H9 (cell line): ENCODE data around the gene TMTC2. TPM values are rescaled to one million over a fixed set of nuclear protein-coding genes. Genes with fewer than 3 reads are reported as not detected.

Experiments
- DNase-seq: peaks from one replicate; pipeline ENCODE4 v3.0.0-alpha.2; 2017
- H2AFZ ChIP-seq: one replicate; pipeline ENCODE4 v1.6.1; 2013; ENCODE audit warnings: mild to moderate bottlenecking, low read length, control low read depth, moderate library complexity
- H2AK5ac ChIP-seq: 2 replicates; pipeline ENCODE4 v1.6.1; 2013; ENCODE audit warnings: low read length, control low read depth, mixed read lengths; ENCODE audit not compliant: insufficient read length
- H2BK120ac ChIP-seq: one replicate; pipeline ENCODE4 v1.6.1; 2013; ENCODE audit warnings: low read depth, mild to moderate bottlenecking, low read length, control low read depth, inconsistent platforms; ENCODE audit not compliant: poor library complexity, severe bottlenecking
- H2BK12ac ChIP-seq: 2 replicates; pipeline ENCODE4 v1.6.1; 2013; ENCODE audit warnings: low read length, control low read depth, mixed read lengths, low read depth; ENCODE audit not compliant: insufficient read length
- H2BK15ac ChIP-seq: 2 replicates; pipeline ENCODE4 v1.6.1; 2013; ENCODE audit warnings: low read depth, low read length, control low read depth
- H2BK20ac ChIP-seq: one replicate; pipeline ENCODE4 v1.6.1; 2013; ENCODE audit warnings: low read depth, mild to moderate bottlenecking, low read length, control low read depth, inconsistent platforms; ENCODE audit not compliant: poor library complexity, severe bottlenecking
- H2BK5ac ChIP-seq: 2 replicates; pipeline ENCODE4 v1.6.1; 2013; ENCODE audit warnings: low read length, control low read depth, mixed read lengths; ENCODE audit not compliant: insufficient read length
- H3K14ac ChIP-seq: 2 replicates; pipeline ENCODE4 v1.6.1; 2013; ENCODE audit warnings: low read length, control low read depth; ENCODE audit not compliant: insufficient read depth
- H3K18ac ChIP-seq: 2 replicates; pipeline ENCODE4 v1.6.1; 2013; ENCODE audit warnings: low read depth, mild to moderate bottlenecking, mixed read lengths, low read length, control low read depth; ENCODE audit not compliant: insufficient read length
- H3K23ac ChIP-seq: 2 replicates; pipeline ENCODE4 v1.6.1; 2013; ENCODE audit warnings: low read length, control low read depth, mixed read lengths, low read depth; ENCODE audit not compliant: insufficient read length
- H3K23me2 ChIP-seq: 2 replicates; pipeline ENCODE4 v1.6.1; 2013; ENCODE audit warnings: low read depth, mild to moderate bottlenecking, mixed read lengths, low read length, control low read depth; ENCODE audit not compliant: insufficient read length, poor library complexity, severe bottlenecking
- H3K27ac ChIP-seq: 2 replicates; pipeline ENCODE4 v1.5.1; 2013; ENCODE audit warnings: low read length, control low read depth, mixed read lengths, low read depth; ENCODE audit not compliant: insufficient read length
- H3K27me3 ChIP-seq: 2 replicates; pipeline ENCODE4 v1.6.1; 2013; ENCODE audit warnings: low read length, control low read depth, inconsistent platforms; ENCODE audit not compliant: insufficient read depth
- H3K4ac ChIP-seq: 2 replicates; pipeline ENCODE4 v1.6.1; 2013; ENCODE audit warnings: low read depth, mild to moderate bottlenecking, control low read depth, inconsistent platforms, low read length, moderate library complexity
- H3K4me1 ChIP-seq: 2 replicates; pipeline ENCODE4 v1.6.1; 2013; ENCODE audit warnings: low read length, control low read depth, inconsistent platforms; ENCODE audit not compliant: insufficient read depth
- H3K4me2 ChIP-seq: 2 replicates; pipeline ENCODE4 v1.6.1; 2013; ENCODE audit warnings: low read length, control low read depth, mixed read lengths; ENCODE audit not compliant: insufficient read length, insufficient read depth
- H3K56ac ChIP-seq: 2 replicates; pipeline ENCODE4 v1.6.1; 2013; ENCODE audit warnings: low read depth, mild to moderate bottlenecking, mixed read lengths, low read length, control low read depth; ENCODE audit not compliant: insufficient read length
- H3K79me1 ChIP-seq: 2 replicates; pipeline ENCODE4 v1.6.1; 2013; ENCODE audit warnings: low read depth, mild to moderate bottlenecking, moderate library complexity, low read length, control low read depth, inconsistent platforms; ENCODE audit not compliant: insufficient read depth, poor library complexity, severe bottlenecking
- H3K79me2 ChIP-seq: 2 replicates; pipeline ENCODE4 v1.6.1; 2013; ENCODE audit warnings: low read length, control low read depth, inconsistent platforms; ENCODE audit not compliant: insufficient read depth
- H3K9ac ChIP-seq: 2 replicates; pipeline ENCODE4 v1.6.1; 2013; ENCODE audit warnings: low read length, control low read depth, mixed read lengths; ENCODE audit not compliant: insufficient read length; ENCODE audit errors: extremely low read depth
- H3K9me3 ChIP-seq: one replicate; pipeline ENCODE4 v1.6.1; 2013; ENCODE audit warnings: low read depth, low read length, inconsistent platforms; ENCODE audit not compliant: control insufficient read depth
- H3T11ph ChIP-seq: one replicate; pipeline ENCODE4 v1.6.1; 2013; ENCODE audit warnings: mild to moderate bottlenecking, low read length, control low read depth, inconsistent platforms
- H4K20me1 ChIP-seq: one replicate; pipeline ENCODE4 v1.6.1; 2013; ENCODE audit not compliant: control insufficient read depth, insufficient read length, insufficient read depth
- H4K5ac ChIP-seq: 2 replicates; pipeline ENCODE4 v1.6.1; 2013; ENCODE audit warnings: low read depth, mild to moderate bottlenecking, mixed read lengths, low read length, control low read depth; ENCODE audit not compliant: insufficient read length
- H4K8ac ChIP-seq: replicated peaks from 2 replicates; pipeline ENCODE4 v1.6.1; 2013; ENCODE audit warnings: low read length, control low read depth, mixed read lengths, low read depth; ENCODE audit not compliant: insufficient read length
- H4K91ac ChIP-seq: 2 replicates; pipeline ENCODE4 v1.6.1; 2013; ENCODE audit warnings: low read depth, mild to moderate bottlenecking, moderate library complexity, mixed read lengths, low read length, control low read depth; ENCODE audit not compliant: insufficient read length
- H3K27ac Mint-ChIP-seq, 3 experiments: 2 replicates in 2 of 3; 3 replicates in 1 of 3; pipeline ENCODE4 v1.8.0; 2020 to 2021; ENCODE audit warnings: mixed read lengths in 3 of 3, mild to moderate bottlenecking in 1 of 3, moderate library complexity in 1 of 3
- H3K27me3 Mint-ChIP-seq: 2 replicates; pipeline ENCODE4 v1.8.0; 2021; ENCODE audit warnings: low read depth, mild to moderate bottlenecking, moderate library complexity, mixed read lengths
- H3K36me3 Mint-ChIP-seq, 3 experiments: 2 replicates in 2 of 3; 3 replicates in 1 of 3; pipeline ENCODE4 v1.8.0; 2020 to 2021; ENCODE audit warnings: low read depth in 3 of 3, mixed read lengths in 3 of 3; ENCODE audit not compliant: insufficient read depth in 1 of 3
- H3K4me1 Mint-ChIP-seq, 2 experiments: 2 replicates each; pipeline ENCODE4 v1.8.0; 2020; ENCODE audit warnings: mixed read lengths in 2 of 2
- H3K4me3 Mint-ChIP-seq, 2 experiments: 2 replicates in 1 of 2; 3 replicates in 1 of 2; pipeline ENCODE4 v1.8.0; 2020 to 2021; ENCODE audit warnings: mild to moderate bottlenecking in 2 of 2, mixed read lengths in 2 of 2, moderate library complexity in 1 of 2
- H3K9me3 Mint-ChIP-seq, 2 experiments: 2 replicates in 1 of 2; 3 replicates in 1 of 2; pipeline ENCODE4 v1.8.0; 2020; ENCODE audit warnings: mild to moderate bottlenecking in 2 of 2, mixed read lengths in 2 of 2, moderate library complexity in 1 of 2
- WGBS: extraction: QIAGEN DNeasy Blood & Tissue Kit; methylation state at CpG from one replicate; pipeline ENCODE4 v1.1.7; 2013; ENCODE audit warnings: missing lambda C conversion rate, low lambda C conversion rate, mixed read lengths; ENCODE audit not compliant: insufficient read length; ENCODE audit errors: extremely low coverage; 5-methylcytosine and 5-hydroxymethylcytosine counted together
- total RNA-seq: library from RNA; stranded (reverse); gene quantifications from 2 replicates; pipeline ENCODE4 v1.2.1, GENCODE V29; 2021
- TF ChIP-seq, protein P1 (sequence below): fragments of 200-600 bp; sonication (generic); conservative IDR thresholded peaks from 3 replicates; pipeline ENCODE4 v1.8.0; 2021; ENCODE audit warnings: antibody characterized with exemption, mild to moderate bottlenecking

The TMTC2 gene
- total RNA-seq, 1 experiment from 2014 or later: 3.1 TPM

DNA sequence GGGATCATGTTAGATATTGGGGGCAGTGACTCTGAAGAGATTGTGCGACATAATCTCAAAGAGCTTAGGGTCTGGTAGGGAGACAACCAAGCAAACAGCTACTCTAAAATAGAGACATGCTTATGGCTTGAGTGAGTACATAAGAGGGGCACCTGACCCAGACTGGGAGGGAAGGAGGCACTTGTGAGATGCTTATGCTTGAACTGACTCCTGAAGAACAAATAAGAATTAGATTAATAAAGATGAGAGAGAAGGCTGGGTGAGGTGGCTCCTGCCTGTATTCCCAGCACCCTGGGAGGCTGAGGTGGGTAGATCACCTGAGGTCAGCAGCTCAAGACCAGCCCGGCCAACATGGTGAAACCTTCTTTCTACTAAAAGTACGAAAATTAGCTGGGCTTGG, 19.1 kb downstream of the TMTC2 start:
- Histone ChIP-seq H3K4me2 (no peak overlapping the region), H3K27ac (no peak overlapping the region), H3K27me3 (no peaks in the 10 kb centered on the region), H4K91ac (no peak overlapping the region), H4K8ac (no peak overlapping the region), H3K9me3 (no peaks in the 10 kb centered on the region), H3K18ac (no peak overlapping the region), H3K4me1 (peaks cover 8% of the 10 kb centered on the region; the same call in 1 of the 2 replicates), H2BK20ac (no peak overlapping the region), H3K56ac (no peak overlapping the region), H2BK15ac (no peak overlapping the region), H3K9ac (no peak overlapping the region), H3K4ac (no peak overlapping the region), H4K20me1 (no peaks in the 10 kb centered on the region), H2BK5ac (no peak overlapping the region), H3K23me2 (no peaks in the 10 kb centered on the region), H3K79me1 (no peaks in the 10 kb centered on the region), H2AFZ (no peak overlapping the region), H2BK12ac (no peak overlapping the region), H2AK5ac (no peak overlapping the region), H3T11ph (no peak overlapping the region), H2BK120ac (no peak overlapping the region), H3K79me2 (no peaks in the 10 kb centered on the region), H3K14ac (no peak overlapping the region), H4K5ac (no peak overlapping the region), H3K23ac (no peak overlapping the region)
- Mint-ChIP-seq H3K27me3 (no peaks in the 10 kb centered on the region), H3K9me3 (no peaks in the 10 kb centered on the region; a peak in 1 of 5 replicates), H3K36me3 (peaks cover 2 to 4% (median 4%) of the 10 kb centered on the region in 3 experiments; a peak in 2 of 7 replicates), H3K27ac (no peak overlapping the region), H3K4me1 (peaks cover 19 to 26% of the 10 kb centered on the region in 2 experiments), H3K4me3 (no peak overlapping the region)
- TF ChIP-seq, protein P1, sequence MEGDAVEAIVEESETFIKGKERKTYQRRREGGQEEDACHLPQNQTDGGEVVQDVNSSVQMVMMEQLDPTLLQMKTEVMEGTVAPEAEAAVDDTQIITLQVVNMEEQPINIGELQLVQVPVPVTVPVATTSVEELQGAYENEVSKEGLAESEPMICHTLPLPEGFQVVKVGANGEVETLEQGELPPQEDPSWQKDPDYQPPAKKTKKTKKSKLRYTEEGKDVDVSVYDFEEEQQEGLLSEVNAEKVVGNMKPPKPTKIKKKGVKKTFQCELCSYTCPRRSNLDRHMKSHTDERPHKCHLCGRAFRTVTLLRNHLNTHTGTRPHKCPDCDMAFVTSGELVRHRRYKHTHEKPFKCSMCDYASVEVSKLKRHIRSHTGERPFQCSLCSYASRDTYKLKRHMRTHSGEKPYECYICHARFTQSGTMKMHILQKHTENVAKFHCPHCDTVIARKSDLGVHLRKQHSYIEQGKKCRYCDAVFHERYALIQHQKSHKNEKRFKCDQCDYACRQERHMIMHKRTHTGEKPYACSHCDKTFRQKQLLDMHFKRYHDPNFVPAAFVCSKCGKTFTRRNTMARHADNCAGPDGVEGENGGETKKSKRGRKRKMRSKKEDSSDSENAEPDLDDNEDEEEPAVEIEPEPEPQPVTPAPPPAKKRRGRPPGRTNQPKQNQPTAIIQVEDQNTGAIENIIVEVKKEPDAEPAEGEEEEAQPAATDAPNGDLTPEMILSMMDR: no peak
- DNase-seq: no peak
- no CpG with 5 or more reads among the region's 3 CpGs for WGBS
